HG03196 (cell line): ENCODE data around the gene OXA1L.
"Not testable (repeated sequence)": the region's sequence is repeated elsewhere in the genome, so short reads cannot be mapped to it uniquely, and the experiment has no call there.

Source experiments
- ATAC-seq: cut with Tn5 transposase; IDR thresholded peaks from one replicate; pipeline ENCODE4 v1.9.1; 2021; ENCODE audit not compliant: unreplicated experiment

The OXA1L gene

DNA sequence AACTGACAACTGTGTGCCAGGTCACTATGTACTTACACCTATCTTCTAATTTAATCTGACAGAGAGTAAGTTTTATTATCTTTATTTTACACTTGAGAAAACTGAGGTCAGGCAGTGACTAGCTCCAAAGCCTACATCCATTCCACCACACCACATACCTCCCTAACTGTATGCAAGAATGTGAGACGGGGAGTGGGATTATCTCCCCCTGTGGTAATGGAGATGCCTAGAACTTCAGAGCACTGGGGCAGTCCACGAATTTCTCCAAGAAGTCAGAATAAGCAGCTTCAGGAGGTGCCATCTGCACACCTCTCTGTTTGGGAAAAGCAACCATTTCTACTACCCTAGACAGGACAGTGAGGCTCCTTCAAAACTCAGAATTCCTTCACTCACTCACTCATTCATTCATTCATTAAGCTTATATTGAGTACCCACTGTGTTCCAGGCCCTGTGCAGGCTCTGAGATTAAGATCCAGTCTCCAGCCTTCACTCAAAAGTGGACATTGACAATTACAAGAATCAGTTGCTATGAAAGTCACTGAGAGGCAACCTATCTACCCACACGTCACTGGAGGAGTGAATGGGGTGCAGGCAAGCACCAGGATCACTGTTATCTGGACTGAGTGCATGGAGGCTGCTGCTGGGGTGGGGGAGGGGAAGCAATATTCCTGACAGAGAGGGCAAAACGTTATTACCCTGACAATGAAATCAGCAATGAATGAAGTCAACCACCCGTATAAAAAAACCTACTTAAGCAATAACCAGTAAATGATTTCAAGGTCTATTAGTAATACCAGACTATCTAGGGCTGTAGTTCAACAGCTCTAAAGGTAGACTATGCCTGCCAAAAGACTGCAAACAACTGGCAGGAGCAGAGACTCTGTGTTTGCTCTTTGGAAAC lies 30.8 kb downstream of the OXA1L start:
- no peak for ATAC-seq

DNA sequence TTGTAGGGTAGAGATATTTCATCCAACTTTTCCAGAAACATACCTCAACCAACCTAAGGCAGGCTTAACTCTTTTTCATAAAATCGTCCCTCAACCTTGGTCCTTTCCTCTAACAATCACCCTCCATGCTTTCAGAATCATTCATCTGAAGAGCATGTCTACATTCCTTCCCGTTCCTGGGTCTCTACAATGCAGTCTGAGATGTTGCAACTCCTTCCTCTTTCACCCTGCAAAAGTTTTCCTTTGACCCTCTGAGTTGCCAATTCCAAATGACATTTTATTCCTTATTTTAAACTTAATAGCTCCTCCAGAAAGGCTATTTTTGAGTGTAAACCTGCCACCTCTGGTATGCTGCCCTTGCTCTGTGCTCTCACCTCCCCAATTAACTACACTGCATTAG lies 32.0 kb downstream of the OXA1L start:
- no peak for ATAC-seq

DNA sequence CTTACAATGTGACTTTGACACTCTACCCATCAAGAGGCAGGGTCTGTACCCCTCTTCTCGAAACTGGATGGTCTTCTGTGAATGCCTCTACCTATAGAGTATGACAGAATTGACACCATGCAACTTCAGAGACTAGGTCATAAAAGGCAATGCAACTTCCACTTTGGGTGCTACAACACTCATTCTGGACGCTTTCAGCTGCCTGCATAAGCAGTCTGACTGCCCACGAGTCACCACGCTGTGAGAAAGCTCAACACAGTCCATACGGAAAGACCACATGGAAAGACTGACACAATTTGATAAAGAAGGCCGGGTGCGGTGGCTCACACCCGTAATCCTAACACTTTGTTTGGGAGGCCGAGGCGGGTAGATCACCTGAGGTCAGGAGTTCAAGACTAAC lies 33.9 kb downstream of the OXA1L start:
- ATAC-seq: no peak

DNA sequence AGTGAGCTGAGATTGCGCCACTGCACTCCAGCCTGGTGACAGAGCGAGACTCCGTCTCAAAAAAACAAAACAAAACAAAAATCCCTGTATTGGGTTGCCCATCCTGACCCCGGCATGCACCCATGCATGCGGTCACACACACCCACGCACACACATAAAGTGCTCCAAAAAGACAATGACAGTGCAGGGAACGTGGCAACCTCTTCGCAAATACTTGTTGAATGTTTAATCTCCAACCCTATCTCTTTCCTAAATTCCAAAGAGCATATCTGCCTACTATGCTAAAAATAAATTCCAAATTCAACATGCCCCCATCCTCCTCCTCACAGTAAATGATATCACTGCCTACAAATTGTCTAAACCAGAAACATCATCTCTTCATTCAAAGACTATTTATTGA lies 35.2 kb downstream of the OXA1L start:
- no peak for ATAC-seq

DNA sequence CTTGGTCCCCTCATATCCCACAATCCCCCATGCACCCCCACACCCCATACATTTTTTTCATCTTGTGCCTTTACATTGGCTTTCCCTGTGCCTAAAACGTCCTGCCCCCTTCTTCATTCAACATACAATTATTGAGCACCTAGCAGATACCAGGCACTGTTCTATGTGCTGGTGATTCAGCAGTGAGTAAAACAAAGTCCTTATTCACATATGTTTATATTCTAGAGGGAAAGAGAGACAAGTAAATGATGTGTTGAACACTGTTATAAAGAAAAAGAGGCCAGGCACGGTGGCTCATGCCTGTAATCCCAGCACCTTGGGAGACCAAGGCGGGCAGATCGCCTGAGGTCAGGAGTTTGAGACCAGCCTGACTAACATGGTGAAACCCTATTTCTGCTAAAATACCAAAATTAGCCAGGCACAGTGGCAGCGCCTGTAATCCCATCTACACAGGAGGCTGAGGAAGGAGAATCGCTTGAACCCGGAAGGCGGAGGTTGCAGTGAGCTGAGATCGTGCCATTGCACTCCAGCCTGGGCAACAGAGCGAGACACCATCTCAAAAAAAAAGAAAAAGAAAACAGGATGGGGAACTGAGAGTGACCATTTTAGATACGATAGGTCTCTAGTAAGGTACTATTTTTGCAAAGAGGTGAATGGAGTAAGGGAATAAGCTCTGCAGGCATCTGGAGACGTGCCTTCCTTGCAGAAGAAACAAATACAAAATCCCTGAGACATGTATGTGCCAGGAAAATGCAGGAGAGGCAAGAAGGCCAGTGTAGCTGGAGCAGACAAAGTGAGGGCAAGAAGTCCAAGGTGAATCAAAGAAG lies 36.6 kb downstream of the OXA1L start:
- no peak for ATAC-seq

DNA sequence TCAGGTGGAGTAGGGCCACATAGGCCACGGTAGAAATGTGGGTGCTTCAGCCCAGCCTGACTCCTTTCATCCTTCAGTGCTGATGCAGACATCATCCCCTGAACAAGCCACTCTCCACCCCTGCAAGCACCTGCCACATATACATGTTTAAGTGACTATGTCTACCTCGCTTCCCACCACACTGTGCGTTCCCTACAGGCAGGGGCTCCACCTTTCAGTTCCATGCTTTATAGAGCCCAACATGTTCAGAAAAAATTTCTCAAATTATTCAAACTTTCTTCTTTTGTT lies 37.1 kb downstream of the OXA1L start:
- ATAC-seq: no peak

DNA sequence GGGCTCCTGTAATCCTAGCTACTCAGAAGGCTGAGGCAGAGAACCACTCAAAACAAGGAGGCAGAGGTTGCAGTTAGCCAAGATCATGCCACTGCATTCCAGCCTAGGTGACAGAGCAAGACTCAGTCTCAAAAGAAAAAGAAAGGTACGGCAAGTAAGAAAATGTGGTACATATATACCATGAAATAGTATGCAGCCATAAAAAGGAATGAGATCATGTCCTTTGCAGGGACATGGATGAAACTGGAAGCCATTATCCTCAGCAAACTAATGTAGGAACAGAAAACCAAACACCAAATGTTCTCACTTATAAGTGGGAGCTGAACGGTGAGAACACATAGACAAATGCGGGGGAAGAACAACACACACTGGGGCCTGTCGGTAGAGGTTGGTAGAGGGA lies 38.7 kb downstream of the OXA1L start:
- ATAC-seq: not testable (repeated sequence)

DNA sequence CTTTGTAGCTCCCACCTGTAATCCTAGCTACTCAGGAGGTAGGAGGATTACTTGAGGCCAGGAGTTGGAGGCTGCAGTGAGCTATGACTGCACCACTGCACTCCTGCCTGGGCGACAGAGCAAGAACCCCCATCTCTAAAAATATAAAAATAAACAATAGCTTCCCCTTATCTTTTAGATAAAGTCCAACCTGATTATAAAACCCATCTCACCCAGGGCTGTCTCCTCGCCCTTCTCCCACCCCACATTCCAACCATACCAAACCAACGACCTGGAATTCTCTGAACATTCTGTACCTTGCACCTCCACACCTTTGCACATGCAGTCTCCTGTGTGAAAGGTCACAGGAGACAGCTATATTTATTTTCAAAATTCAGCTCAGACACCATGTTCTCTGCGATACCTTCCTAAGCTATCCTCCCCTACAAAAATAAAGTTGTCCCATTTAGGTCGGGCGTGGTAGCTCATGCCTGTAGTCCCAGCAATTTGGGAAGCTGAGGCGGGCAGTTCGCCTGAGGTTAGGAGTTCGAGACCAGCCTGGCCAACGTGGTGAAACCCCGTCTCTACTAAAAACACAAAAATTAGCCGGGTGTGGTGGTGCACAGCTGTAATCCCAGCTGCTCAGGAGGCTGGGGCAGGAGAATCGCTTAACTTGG lies 41.1 kb downstream of the OXA1L start:
- ATAC-seq: no peak

DNA sequence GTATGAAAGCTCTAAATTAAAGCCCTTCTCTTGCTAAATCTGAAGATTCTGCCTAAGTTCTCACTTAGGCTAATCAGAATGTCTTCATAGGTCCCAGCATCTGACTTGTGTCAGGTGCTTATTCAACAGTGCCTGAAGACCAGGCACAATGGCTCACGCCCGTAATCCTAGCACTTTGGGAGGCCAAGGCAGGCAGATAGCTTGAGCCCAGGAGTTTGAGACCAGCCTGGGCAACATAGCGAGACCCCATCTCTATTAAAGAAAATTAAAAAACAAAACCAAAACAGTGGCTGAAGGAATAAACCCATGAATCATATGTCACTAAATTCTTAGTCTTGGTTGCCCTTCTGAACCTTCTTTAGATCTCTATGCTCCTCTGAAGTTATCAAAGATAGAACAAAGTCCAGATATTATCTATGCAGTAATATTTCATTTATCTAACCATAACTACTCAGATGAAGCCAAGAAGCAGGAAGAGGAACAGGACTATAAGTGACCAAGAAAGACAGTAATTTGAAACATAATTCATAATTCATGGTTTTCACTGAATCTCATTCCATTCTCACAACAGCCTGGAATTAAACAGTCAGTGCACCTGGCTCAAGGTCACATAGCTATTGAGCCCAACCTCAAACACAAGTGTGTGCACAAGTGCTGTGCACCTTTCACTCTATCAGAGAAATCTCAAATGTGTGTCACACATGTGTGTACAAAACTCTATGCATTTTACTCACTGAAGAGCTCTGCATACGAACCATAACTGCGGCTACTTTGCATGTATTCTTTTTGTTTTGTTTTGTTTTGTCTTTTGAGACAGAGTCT lies 42.1 kb downstream of the OXA1L start:
- no peak for ATAC-seq

DNA sequence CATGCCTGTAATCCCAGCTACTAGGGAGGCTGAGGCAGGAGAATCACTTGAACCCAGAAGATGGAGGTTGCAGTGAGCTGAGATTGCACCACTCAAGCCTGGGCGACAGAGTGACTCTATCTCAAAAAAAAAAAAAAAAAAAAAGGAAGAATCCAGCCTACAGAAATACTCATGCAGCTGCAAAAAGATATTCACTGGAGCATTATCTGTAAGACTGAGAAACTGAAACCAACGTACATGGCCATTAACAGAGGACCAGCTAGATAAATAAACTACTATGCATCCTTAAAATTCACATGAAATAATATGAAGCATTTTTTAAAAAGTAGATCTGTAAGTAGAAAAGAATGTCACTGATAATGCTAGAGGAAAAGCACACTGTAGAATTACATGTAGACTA lies 45.2 kb downstream of the OXA1L start:
- ATAC-seq: no peak

DNA sequence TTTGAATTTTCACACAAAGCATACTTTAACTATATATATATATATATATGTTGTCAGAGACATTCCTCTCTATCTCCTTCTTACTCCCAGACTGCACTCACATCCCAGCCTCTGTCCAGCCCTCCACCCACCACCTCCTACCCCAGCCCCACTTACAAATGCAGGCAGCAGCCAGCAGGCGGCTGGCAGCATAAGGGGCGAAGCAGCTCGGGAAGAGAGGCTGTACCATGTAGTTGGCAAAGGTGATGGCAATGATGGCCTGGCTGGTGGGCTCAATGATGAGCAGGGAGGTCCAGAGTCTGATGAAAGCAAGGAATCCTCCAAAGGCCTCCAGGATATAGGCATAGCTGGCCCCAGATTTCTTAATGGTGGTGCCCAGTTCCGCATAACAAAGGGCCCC lies 46.3 kb downstream of the OXA1L start:
- ATAC-seq: no peak

DNA sequence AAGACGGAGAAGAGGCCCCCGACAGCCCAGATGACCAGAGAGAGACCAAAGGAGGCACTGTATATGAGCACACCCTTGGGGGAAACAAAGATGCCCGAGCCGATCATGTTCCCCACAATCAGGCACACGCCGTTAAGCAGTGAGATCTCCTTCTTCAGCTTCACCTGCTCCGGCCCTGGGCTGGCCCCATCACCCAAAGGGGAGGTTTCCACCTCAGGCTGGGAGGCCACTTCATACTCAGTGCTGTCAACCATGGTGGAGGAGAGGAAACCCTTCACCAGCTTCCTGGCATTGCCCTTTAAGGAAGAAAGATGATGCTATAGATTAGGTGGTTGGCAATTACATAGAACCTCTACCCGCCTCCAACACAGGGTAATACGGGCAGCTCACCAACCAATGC lies 46.7 kb downstream of the OXA1L start:
- no peak for ATAC-seq

DNA sequence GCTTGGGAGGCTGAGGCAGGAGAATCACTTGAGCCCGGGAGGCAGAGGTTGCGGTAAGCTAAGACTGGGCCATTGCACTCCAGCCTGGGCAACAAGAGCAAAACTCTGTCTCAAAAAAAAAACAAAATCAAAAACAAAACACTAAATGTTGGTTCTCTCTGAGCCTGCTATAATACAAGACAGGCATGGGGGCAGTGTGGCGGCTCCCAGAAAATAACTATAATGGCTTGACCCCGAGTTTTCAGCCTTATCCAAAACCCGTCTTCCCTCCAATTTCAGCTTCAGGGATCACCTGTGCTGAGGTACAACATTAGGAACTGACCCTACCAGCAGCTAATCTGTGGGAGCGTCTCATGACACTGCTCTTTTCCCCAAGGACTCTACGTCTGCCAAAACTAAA lies 47.9 kb downstream of the OXA1L start:
- no peak for ATAC-seq

DNA sequence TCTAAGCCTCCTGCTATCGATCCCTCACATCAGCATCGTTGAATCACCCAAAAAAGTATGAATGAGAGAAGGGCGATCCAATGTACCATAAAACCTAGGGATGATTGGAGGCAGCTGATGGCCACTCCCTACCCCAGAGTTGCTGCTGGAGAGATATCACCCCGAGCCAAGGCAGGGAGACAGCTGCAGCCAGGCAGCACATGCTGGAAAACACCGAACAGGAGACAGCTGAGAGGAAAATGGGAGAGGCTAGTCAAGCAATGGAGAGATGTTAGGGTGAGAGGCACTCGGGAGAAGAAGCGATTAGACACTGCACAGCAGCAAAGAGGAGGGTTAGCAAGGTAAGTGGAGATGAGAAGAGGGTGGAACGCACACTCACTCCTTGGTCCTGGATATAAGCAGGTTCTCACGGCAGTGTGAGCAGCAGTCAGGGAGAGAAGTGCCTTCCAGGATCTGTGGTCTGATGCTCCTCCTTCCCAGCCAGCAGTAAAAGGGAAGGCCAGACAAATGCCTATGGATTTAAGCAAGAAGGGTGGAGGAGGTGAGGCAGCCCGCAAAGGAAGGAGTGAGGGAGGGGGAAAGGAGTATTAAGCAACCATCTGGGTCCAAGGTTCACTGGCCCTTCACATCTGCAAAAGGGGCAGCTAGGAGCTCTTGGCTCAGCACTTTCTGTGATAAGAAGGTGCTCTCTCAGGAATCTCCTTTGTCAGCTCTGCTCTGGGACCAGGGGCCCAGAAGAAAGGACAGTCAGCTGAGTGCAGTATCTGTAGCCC lies 48.6 kb downstream of the OXA1L start, which contains the start of gene SLC7A7:
TSS of gene SLC7A7 (minus strand) at position 495 of the 773 bp plus-strand sequence. CDS start 2,037 bp downstream, outside the sequence.
- no peak for ATAC-seq

DNA sequence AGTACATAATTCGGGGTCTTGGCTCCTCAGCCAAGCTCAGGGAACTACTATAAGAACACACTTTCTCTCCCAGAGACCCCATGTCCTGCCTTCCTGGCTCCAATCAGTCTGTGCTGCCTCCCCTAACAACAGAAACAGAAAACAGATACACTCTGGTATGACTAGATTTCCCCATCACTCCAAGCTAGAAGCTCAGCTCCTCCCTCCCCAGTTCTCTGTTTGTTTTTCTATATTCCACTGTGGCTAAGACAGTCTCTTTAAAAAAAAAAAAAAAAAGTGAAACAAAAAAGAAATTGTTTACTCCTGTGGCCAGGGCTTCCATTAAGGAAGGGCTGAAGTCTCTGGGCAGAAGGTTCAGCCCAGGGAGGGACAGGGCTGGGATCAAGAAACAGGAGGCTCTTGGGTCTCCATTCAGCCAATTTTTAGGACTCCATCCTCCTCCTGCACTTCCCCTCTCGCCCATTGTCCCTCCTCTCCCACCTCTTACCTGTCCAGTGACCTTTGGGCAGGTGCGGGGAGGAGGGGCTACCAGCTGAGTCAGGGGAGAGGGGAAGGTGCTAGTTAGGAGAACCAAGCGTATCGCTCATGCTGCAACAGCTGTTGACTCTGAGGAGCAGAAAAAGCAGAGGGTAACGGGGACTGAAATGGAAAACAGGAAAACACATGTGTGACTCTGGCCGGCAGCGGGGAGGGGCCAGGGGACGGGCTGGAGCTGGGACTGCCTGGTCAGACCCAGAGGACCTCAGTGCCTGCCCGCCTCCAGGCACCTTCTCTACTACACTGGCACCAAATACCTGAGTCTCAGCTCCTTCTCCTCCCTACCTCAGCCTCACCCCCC lies 52.9 kb downstream of the OXA1L start:
- peak; percentile 33 for ATAC-seq

DNA sequence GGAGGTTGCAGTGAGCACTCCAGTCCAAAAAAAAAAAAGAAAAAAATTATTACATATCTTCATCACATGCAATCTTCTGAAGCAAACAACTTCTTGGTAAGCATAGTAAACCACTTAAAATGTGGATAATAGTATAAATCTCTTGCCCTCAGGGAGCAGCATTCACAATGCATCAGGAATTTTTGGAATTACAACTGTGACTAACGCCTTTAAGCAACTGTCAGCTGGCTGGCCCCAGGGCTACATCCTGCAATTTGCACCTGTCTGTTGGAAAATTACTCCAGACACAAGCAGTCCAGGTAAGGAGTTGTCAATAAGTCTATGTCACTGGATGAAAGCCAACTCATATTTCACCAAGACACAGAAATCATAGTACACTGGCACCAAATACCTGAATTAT lies 54.2 kb downstream of the OXA1L start:
- no peak for ATAC-seq

DNA sequence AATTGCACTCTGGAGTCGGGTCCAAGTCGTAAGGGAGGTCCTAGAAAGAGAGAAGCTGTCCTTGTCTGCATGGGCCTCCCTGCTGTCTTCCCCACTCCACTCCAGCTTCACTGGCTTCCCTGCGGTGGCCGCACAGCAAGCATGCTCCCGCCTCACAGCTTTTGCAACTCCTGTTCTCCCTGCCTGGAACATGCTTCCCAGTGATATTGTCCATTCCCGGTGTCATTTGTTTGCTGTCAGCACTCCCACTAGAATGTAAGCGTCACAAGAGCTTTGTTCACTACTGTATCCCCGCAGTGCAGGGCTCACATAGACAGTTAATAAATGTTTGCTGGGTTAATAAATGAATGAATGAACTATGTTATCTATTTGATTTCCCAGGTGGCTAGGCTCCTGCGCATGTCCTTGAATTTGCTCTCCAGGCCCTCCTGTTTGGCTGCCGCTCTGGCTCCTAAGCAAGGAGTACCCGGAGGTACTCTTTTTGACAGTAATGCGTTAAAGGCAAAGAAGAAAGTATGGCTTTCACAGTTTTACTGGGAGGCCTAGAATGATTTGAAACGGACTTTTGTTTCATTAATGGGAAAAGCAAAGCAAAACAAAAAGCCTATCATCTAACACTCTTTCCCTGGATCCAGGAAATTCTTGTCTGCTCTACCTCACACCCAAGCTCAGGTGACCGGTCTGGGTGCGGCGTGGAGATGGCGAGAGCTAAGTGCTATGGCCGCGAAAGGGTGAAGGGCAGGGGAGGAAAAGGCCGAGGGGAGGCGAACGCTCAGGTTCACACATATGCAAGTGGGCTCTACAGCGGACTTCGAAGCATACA lies 54.9 kb downstream of the OXA1L start:
- ATAC-seq: no peak

DNA sequence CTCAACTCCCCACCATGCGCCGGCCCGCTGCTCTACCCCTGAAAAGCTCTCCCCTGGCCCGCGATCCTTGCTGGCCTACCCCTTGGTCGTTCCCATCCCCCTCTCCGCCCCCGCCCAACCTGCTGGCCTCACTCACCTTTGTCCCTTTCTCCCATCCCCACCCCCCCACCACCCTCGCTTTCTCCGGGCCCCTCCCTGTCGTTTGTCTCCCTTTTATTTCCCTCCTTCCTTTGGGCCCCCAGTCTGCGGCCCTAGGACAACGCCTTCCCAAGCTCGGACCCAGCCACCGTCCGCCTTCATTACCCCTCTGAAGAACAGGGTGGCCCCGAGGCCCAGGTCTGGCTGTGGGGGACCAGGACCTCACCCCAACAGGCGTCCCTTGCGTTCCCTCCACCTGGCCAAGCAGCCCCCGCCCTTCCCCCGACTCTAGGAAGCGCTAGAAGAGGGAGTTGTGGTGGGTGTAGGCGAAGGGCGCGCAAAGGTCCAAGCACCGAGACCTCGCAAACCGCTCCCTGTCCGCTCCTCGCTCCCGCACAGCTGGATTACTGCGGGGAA lies 55.6 kb downstream of the OXA1L start:
- ATAC-seq: no peak
